ENCODE data around the gene CTAGE9.

The CTAGE9 gene

DNA sequence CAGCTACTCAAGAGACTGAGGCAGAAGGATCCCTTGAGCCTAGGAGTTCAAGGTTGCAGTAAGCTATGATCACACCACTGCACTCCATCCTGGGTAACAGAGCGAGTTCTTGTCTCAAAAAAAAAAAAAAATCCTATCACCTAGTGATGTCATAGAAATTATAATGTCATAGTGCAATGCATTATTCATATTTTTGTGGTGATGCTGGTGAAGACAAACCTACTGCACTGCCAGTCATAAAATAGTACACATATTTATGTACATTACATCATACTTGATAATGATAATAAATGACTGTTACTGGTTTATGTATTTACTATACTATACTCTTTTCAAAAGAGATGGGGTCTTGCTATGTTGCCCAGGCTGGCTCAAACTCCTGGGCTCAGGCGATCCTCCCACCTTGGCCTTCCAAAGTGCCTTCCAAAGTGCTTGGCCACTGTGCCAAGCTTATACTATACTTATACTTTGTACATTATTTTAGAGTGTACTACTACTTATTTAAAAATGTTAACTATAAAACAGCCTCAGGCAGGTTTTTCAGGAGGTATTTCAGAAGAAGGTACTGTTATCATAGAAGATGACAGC is 47.1 kb downstream of the CTAGE9 start:
- no peak for DNase-seq

DNA sequence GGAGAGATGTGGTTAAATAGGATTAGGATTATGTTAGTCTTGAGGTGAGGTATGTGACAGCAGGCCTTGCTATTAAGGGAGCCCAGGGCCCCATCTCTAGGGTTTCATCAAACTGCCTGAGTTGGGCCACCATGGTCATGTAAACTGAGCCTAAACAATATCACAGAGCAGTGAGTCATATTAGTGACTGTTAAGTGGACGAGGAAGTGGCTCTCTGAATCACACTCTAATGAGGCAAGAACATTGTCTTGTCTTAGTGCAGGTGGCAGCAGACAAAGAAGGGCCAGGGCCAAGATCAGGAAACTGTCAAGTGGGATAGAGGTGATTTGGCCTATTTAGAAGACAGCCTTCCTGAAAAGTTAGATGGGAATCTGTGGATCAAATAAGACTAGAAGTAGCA is 50.6 kb downstream of the CTAGE9 start:
- no peak for DNase-seq
